ENCODE results near the gene TLK1. TPM values are rescaled to one million over a fixed set of nuclear protein-coding genes. Genes with fewer than 3 reads are reported as not detected.
A peak's percentile ranks its signal among the peaks of the same experiment; 100 is the strongest.
"Not testable (repeated sequence)": the region's sequence is repeated elsewhere in the genome, so short reads cannot be mapped to it uniquely, and the experiment has no call there.

TLK1 gene
- total and polyA plus RNA-seq, 8 donors: 9.7 to 43.4 (median 32.6) TPM

DNA sequence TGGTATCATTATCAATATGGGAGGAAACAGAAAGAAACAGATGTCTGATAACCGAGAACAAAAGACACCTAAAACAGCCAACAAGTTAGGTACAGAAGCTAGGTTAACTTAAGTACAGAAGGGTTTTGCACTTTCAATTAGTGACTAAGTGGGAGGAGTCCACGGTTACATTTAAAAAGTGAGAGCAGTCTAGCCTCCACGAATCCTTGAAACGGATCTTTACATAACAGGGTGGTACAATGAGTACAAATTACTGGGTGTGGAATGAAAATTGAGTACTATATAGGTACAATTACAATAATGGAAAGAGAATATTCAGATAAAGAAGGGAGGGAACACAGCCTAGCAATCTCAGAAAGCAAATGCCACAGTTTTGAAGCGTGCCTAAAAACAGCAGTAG lies 76.6 kb downstream of the TLK1 start:
- Histone ChIP-seq H3K36me3 (no peaks in the 10 kb centered on the region), H3K27me3 (no peaks in the 10 kb centered on the region), H3K4me3 (no peak overlapping the region), H3K27ac (no peak overlapping the region), H3K4me1 (peaks cover 0 to 15% (median 4%) of the 10 kb centered on the region in 3 donors), H3K9me3 (no peaks in the 10 kb centered on the region)
- DNase-seq (no peak), FAIRE-seq (no peak), ATAC-seq (peak in 3 of 4 donors; percentile 20 to 50 (median 29))
- intact Hi-C loops (cut with DNase I): no loop called here
- TF ChIP-seq CTCF (IDR thresholded peaks at IDR 0.05): no peak
- 43 to 53% methylated on average over 5 of the region's 5 CpGs for WGBS, 2 donors

DNA sequence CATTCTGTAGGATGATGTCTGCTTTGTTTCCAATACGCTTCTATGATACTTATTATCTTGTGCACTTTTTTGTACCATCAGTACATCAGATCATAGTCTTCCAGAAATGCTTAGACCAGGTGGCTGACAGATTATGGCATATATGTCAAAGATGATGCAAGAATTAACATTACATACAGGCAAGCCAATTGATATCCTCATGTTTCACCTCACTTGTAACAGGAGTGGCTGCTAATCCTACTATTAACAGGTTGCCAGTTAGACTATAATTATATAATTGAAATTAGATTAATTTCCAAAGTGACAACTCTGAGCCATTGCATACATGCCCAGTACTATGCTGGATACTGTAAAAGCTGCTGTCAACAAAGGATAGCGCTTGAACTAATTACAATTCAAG lies 77.2 kb downstream of the TLK1 start:
- no peaks in the 10 kb centered on the region for H3K9me3 ChIP-seq

DNA sequence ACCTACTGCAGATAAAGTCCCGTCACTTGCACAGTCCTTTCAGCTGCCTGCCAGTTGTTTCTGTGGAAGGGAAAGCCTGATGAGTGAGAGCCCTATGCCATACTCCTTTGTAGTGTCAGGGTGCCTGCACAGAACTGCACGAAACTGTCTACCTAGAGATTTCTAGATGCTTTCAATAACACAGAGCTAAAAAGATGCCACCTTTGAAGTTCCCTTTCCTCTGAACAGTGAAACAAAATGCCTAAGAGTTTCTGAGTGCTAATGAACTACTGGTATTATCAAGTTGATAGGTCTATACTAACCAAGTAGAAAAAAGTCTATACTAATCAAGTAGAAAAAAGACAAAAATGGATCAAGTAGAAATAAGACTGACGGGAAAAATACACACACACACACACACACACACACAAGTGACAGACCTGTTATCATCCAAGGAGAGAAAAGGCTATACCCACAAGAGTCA lies 79.0 kb downstream of the TLK1 start:
- no peak for DNase-seq
- H3K27ac ChIP-seq: no peak overlapping the region
- no peak overlapping the region for H3K4me3 ChIP-seq
- no peak for FAIRE-seq
- H3K4me1 ChIP-seq: peaks cover 0 to 15% (median 3%) of the 10 kb centered on the region in 3 donors
- no peak for TF ChIP-seq CTCF (IDR thresholded peaks at IDR 0.05)
- 78 to 83% methylated on average over 3 of the region's 3 CpGs for WGBS, 2 donors
- H3K36me3 ChIP-seq: no peaks in the 10 kb centered on the region
- no peak for ATAC-seq
- no peaks in the 10 kb centered on the region for H3K27me3 ChIP-seq
- H3K9me3 ChIP-seq: no peaks in the 10 kb centered on the region
- intact Hi-C loops (cut with DNase I): no loop called here

More for the DNA sequence above, 77.2 kb downstream of the TLK1 start:
- Histone ChIP-seq H3K36me3 (no peaks in the 10 kb centered on the region), H3K27me3 (no peaks in the 10 kb centered on the region), H3K4me1 (peaks cover 0 to 15% (median 4%) of the 10 kb centered on the region in 3 donors), H3K4me3 (no peak overlapping the region), H3K27ac (no peak overlapping the region)
- intact Hi-C loops (cut with DNase I): no loop called here
- FAIRE-seq: no peak
- no peak for DNase-seq
- no peak for ATAC-seq
- no peak for TF ChIP-seq CTCF (IDR thresholded peaks at IDR 0.05)
- 87 to 90% methylated on average over 2 of the region's 2 CpGs for WGBS, 2 donors

DNA sequence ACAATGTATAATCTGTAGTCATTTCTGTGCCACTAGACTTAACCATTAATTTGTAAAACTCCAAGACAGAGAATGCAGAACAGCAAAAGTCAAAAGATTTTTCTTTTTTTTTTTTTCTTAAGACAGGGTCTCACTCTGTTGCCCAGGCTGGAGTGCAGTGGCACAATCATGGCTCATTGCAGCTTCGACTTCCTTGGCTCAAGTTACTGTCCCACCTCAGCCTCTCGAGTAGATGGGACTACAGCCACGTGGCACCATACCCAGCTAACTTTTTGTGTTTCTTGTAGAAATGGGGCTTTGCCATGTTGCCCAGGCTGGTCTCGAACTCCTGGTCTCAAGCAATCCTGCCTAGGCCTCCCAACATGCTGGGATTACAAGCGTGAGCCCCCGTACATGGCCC lies 80.1 kb downstream of the TLK1 start:
- no peak for ATAC-seq

GRCh38 chr2:171076422-171076821 lies 84.3 kb downstream of the TLK1 start:
- H3K27ac ChIP-seq; H3K27me3 ChIP-seq; H3K36me3 ChIP-seq; ATAC-seq; H3K9me3 ChIP-seq; DNase-seq; H3K4me1 ChIP-seq; intact Hi-C loops (cut with DNase I); H3K4me3 ChIP-seq; FAIRE-seq: not testable (repeated sequence)
- 94 to 100% methylated on average over 5 to 7 of the region's 7 CpGs for WGBS, 2 donors

More for the DNA sequence above, 80.1 kb downstream of the TLK1 start:
- no peaks in the 10 kb centered on the region for H3K36me3 ChIP-seq
- intact Hi-C loops (cut with DNase I): no loop called here
- no peaks in the 10 kb centered on the region for H3K9me3 ChIP-seq
- WGBS, 2 donors: 90 to 91% methylated on average over 6 of the region's 6 CpGs
- peaks cover 0 to 15% (median 0%) of the 10 kb centered on the region in 3 donors for H3K4me1 ChIP-seq
- H3K27me3 ChIP-seq: no peaks in the 10 kb centered on the region
- FAIRE-seq (no peak), DNase-seq (no peak)
- no peak overlapping the region for H3K27ac ChIP-seq
- no peak overlapping the region for H3K4me3 ChIP-seq
- no peak for TF ChIP-seq CTCF (IDR thresholded peaks at IDR 0.05)
